Smooth muscle cell (in vitro differentiated cells): ENCODE results near the gene KDM3B. TPM values are rescaled to one million over a fixed set of nuclear protein-coding genes. Genes with fewer than 3 reads are reported as not detected.

Source experiments
- DNase-seq: peaks from one replicate; lab custom pipeline; 2025; ENCODE audit not compliant: unreplicated experiment; lab: John Stamatoyannopoulos, UW
- H2AFZ ChIP-seq: fragments of 200-600 bp; sonication (generic); 2 replicates; pipeline ENCODE4 v1.6.0; 2016; ENCODE audit warnings: antibody characterized with exemption, low read depth, mild to moderate bottlenecking
- H3F3A ChIP-seq: fragments of 200-600 bp; sonication (generic); 2 replicates; pipeline ENCODE4 v1.6.0; 2017; ENCODE audit warnings: antibody characterized with exemption, low read depth
- H3K27ac ChIP-seq: fragments of 200-600 bp; sonication (generic); 2 replicates; pipeline ENCODE4 v1.5.1; 2016; ENCODE audit warnings: low read depth, mild to moderate bottlenecking
- H3K27me3 ChIP-seq: fragments of 200-600 bp; sonication (generic); 2 replicates; pipeline ENCODE4 v1.6.1; 2016; ENCODE audit warnings: low read depth, mild to moderate bottlenecking
- H3K36me3 ChIP-seq: fragments of 200-600 bp; sonication (generic); 2 replicates; pipeline ENCODE4 v1.5.1; 2016; ENCODE audit warnings: low read depth
- H3K4me1 ChIP-seq: fragments of 200-600 bp; sonication (generic); 2 replicates; pipeline ENCODE4 v1.5.1; 2016; ENCODE audit warnings: low read depth
- H3K4me2 ChIP-seq: fragments of 200-600 bp; sonication (generic); 2 replicates; pipeline ENCODE4 v1.6.0; 2016; ENCODE audit warnings: mild to moderate bottlenecking
- H3K4me3 ChIP-seq: fragments of 200-600 bp; sonication (generic); 2 replicates; pipeline ENCODE4 v1.5.1; 2016; ENCODE audit warnings: mild to moderate bottlenecking
- H3K79me2 ChIP-seq: fragments of 200-600 bp; sonication (generic); 2 replicates; pipeline ENCODE4 v1.6.0; 2016; ENCODE audit warnings: low read depth, mild to moderate bottlenecking
- H3K9ac ChIP-seq: fragments of 200-600 bp; sonication (generic); 2 replicates; pipeline ENCODE4 v1.6.0; 2016; ENCODE audit warnings: low read depth
- H3K9me3 ChIP-seq: fragments of 200-600 bp; sonication (generic); replicated peaks from 2 replicates; pipeline ENCODE4 v1.5.1; 2016; ENCODE audit warnings: low read depth
- H4K20me1 ChIP-seq: fragments of 200-600 bp; sonication (generic); 2 replicates; pipeline ENCODE4 v1.6.0; 2016; ENCODE audit warnings: low read depth
- CTCF ChIP-seq: fragments of 200-600 bp; sonication (generic); IDR thresholded peaks from 2 replicates; pipeline ENCODE4 v1.5.1; 2017; ENCODE audit warnings: borderline replicate concordance, mild to moderate bottlenecking, antibody characterized with exemption; ENCODE audit not compliant: insufficient read depth, poor library complexity, severe bottlenecking
- WGBS: methylation state at CpG from one replicate; pipeline ENCODE4 v1.1.7; 2016; ENCODE audit warnings: low lambda C conversion rate; 5-methylcytosine and 5-hydroxymethylcytosine counted together
- polyA plus RNA-seq: library from polyadenylated mRNA; unstranded; fragments of >200 nt; fragmentation: Nextera tagmentation; extraction: Ambion mirVana; gene quantifications from 2 replicates; pipeline ENCODE4 v1.2.1, GENCODE V29; 2016
- total RNA-seq: library from RNA; depleted of rRNA; stranded (reverse); fragments of >200 nt; gene quantifications from 2 replicates; pipeline ENCODE4 v1.2.3, GENCODE V29; 2014

KDM3B gene
- total and polyA plus RNA-seq, 2 experiments from 2014 or later: 16.5 to 43.1 TPM

DNA sequence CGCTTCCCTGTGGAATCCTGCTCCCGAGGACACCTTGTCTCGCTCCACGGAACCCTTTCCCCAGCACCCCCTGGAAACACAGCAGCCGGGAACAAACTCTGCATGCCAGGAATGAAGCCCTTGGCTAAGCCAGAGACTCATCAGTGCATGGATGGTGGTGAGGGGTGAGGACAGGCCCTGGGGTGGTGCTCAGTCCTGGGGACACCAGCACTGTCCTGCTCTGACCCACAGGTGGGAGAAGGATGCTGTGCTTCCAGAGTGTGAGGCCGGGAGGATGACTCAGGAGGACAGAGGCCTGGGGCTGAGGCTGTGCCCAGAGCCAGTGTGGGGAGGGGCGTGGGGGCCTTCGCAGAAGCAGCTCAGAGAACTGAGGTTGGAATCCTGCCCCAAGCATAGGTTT lies 101.6 kb downstream of the KDM3B start:
- no peaks in the 10 kb centered on the region for H3K36me3 ChIP-seq
- 93% methylated on average over 8 of the region's 8 CpGs for WGBS
- no peak overlapping the region for H2AFZ ChIP-seq
- H3F3A ChIP-seq: no peaks in the 10 kb centered on the region
- no peaks in the 10 kb centered on the region for H3K79me2 ChIP-seq
- no peak overlapping the region for H3K4me3 ChIP-seq
- no peak overlapping the region for H3K27ac ChIP-seq
- H3K4me2 ChIP-seq: no peak overlapping the region
- H4K20me1 ChIP-seq: no peaks in the 10 kb centered on the region
- no peak for TF ChIP-seq CTCF
- no peaks in the 10 kb centered on the region for H3K4me1 ChIP-seq
- H3K9me3 ChIP-seq: no peaks in the 10 kb centered on the region
- no peaks in the 10 kb centered on the region for H3K27me3 ChIP-seq
- H3K9ac ChIP-seq: no peak overlapping the region
- DNase-seq: no peak

DNA sequence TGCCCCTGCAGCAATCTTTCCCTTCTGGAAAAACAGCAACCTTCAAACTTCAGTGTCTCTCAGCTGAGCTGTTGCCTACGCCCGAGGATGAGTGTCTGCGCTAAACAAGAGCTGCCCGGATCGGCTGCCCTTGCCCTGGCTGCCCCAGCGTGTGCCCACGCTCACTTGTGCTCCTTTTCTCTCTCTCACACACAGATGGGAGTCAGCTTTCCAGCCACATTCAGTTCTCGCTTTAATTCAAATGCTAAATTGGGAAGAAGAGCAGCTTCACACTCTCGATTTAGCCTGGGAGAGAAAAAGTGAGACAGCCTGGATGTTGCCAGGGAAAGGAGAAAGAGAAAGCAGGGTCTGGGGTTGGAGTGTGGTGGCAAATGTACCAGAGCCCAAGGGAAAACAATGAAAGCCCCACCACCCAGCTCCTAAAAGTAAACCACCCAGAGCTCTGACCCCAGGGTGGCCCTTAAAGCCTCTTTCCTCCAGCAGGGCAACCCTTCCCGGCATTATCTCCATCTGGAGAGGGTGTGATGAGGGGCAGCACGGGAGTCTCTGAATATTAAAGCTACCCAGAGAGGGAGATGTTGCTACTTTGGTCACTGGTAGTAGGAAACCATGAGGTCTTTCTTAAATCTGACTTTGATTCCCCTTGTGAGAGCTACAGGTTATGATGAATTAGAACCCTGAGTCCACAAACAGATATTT lies 102.9 kb downstream of the KDM3B start:
- Histone ChIP-seq H3K9ac (no peak overlapping the region), H4K20me1 (no peaks in the 10 kb centered on the region), H2AFZ (no peak overlapping the region), H3K27me3 (no peaks in the 10 kb centered on the region), H3K4me3 (no peak overlapping the region), H3K9me3 (no peaks in the 10 kb centered on the region), H3K4me2 (no peak overlapping the region), H3K27ac (no peak overlapping the region), H3K4me1 (no peaks in the 10 kb centered on the region), H3F3A (no peaks in the 10 kb centered on the region), H3K36me3 (no peaks in the 10 kb centered on the region), H3K79me2 (no peaks in the 10 kb centered on the region)
- 79% methylated on average over 11 of the region's 11 CpGs for whole genome bisulfite sequencing
- no peak for TF ChIP-seq CTCF
- no peak for DNase-seq

DNA sequence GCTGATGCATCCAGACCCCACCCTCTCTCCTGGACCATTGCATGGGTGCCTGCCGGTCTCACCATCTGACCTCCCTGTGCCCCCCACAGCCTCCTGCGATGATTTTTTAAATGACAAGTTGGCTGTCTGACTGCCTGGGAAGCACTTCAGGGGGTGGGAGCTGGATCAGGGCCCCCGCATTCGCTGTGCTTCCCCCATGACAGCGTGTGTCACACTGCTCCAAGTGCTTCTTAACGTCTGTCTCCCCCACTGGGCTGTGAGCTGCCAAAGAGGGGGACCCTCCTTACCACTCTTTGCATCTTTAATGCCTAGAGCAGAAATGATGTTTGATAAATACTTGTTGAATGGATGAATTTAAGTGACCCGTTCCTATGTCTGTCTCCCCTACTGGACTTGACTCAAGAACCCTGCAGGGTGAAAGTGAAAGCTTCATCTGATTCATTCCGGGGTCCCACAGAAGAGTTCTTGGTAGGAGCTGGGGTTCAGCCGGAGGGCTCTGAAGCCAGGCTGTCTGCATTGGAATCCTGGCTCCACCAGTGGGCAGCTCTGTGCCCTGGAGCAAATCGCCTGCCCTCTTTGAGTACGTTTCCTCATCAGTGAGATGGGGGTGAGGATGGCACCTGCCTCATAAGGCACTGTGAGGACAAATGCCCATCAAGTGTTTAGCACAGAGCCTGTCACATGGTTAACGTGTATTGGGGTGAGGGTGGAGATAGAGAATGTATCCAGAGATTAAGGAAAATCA lies 105.2 kb downstream of the KDM3B start:
- no peak overlapping the region for H3K4me2 ChIP-seq
- H3K4me1 ChIP-seq: no peaks in the 10 kb centered on the region
- H3K9me3 ChIP-seq: no peaks in the 10 kb centered on the region
- H3K36me3 ChIP-seq: no peaks in the 10 kb centered on the region
- no peaks in the 10 kb centered on the region for H4K20me1 ChIP-seq
- no peak for TF ChIP-seq CTCF
- no peaks in the 10 kb centered on the region for H3K27me3 ChIP-seq
- no peak overlapping the region for H3K27ac ChIP-seq
- no peak overlapping the region for H3K4me3 ChIP-seq
- no peaks in the 10 kb centered on the region for H3K79me2 ChIP-seq
- H2AFZ ChIP-seq: no peak overlapping the region
- H3F3A ChIP-seq: no peaks in the 10 kb centered on the region
- 85% methylated on average over 12 of the region's 12 CpGs for WGBS
- H3K9ac ChIP-seq: no peak overlapping the region
- no peak for DNase-seq
